K562 (cell line): ENCODE data around the gene TRIM14. TPM values are rescaled to one million over a fixed set of nuclear protein-coding genes. Genes with fewer than 3 reads are reported as not detected.

Source experiments
- ATAC-seq: fragments of 200-7000 bp; cut with Tn5 transposase; 3 replicates; pipeline ENCODE4 v1.9.1; 2020; ENCODE audit warnings: moderate library complexity
- BruUV-seq: library from RNA; stranded (reverse); fragments of 400-500 nt; replicated peaks from 2 replicates; lab custom pipeline; 2021; lab: Mats Ljungman, UMichigan
- CTCF ChIA-PET: fragments of 300-600 bp; formaldehyde crosslinking; extraction: SDS; loops from one replicate; lab custom pipeline; 2021; ENCODE audit warnings: low intra/inter-chr PET ratio; lab: Yijun Ruan, JAX
- POLR2A ChIA-PET: fragments of 300-600, 350-650 bp; sonication (Branson Sonifier 250); formaldehyde crosslinking; extraction: SDS; loops from one replicate; lab custom pipeline; 2021; ENCODE audit warnings: antibody characterized with exemption, inconsistent platforms; lab: Yijun Ruan, JAX
- DNase-seq, 4 experiments: peaks; one replicate each; pipeline versions ENCODE4 v3.0.0 to v3.0.0-alpha.2; 2011 to 2018; ENCODE audit warnings: low spot score in 3 of 4, mixed read lengths in 3 of 4; ENCODE audit errors: extremely low read depth in 1 of 4
- FAIRE-seq: peaks from 2 replicates; lab custom pipeline; 2011; peaks lifted over from hg19 to GRCh38; lab: Jason Lieb, UNC
- H2AFZ ChIP-seq: 2 replicates; pipeline ENCODE4 v1.6.0; 2011; ENCODE audit warnings: low read depth, low read length, control low read depth, inconsistent platforms
- H3K27ac ChIP-seq: fragments of 200-600 bp; 3 replicates; pipeline ENCODE4 v1.8.0; 2011; ENCODE audit warnings: low read depth, mild to moderate bottlenecking, control low read depth, inconsistent platforms, low read length, moderate library complexity, mixed read lengths; ENCODE audit errors: extremely low read depth
- H3K27me3 ChIP-seq, 2 experiments: fragments of 300-600 bp in 1 of 2; 2 replicates in 1 of 2; 3 replicates in 1 of 2; pipeline versions ENCODE4 v1.6.0 to v1.8.0; 2011; ENCODE audit warnings: inconsistent platforms in 2 of 2, low read length in 2 of 2, mild to moderate bottlenecking in 1 of 2, mixed read lengths in 1 of 2, moderate library complexity in 1 of 2; ENCODE audit not compliant: control insufficient read depth in 2 of 2, insufficient read depth in 2 of 2
- H3K36me3 ChIP-seq: fragments of 300-600 bp; 3 replicates; pipeline ENCODE4 v1.8.0; 2011; ENCODE audit warnings: mild to moderate bottlenecking, low read length, inconsistent platforms; ENCODE audit not compliant: control insufficient read depth, insufficient read depth
- H3K4me1 ChIP-seq, 2 experiments: fragments of 200-600 bp in 1 of 2; replicated peaks in 1 of 2; 2 replicates in 1 of 2; 3 replicates in 1 of 2; pipeline versions ENCODE4 v1.5.1 to v1.8.0; 2011; ENCODE audit warnings: inconsistent platforms in 2 of 2, low read length in 2 of 2, mild to moderate bottlenecking in 1 of 2, mixed read lengths in 1 of 2, moderate library complexity in 1 of 2; ENCODE audit not compliant: control insufficient read depth in 2 of 2, insufficient read depth in 2 of 2
- H3K4me2 ChIP-seq: 2 replicates; pipeline ENCODE4 v1.6.1; 2011; ENCODE audit warnings: low read length, control low read depth, inconsistent platforms, mixed read lengths; ENCODE audit not compliant: insufficient read depth
- H3K4me3 ChIP-seq: fragments of 200-600 bp; sonication (generic), shearing (Covaris generic); 2 replicates; pipeline ENCODE4 v1.5.1; 2016; ENCODE audit warnings: control low read depth, inconsistent platforms
- H3K79me2 ChIP-seq: fragments of 200-600 bp; 3 replicates; pipeline ENCODE4 v1.8.0; 2011; ENCODE audit warnings: low read length, inconsistent platforms; ENCODE audit not compliant: control insufficient read depth, insufficient read depth
- H3K9ac ChIP-seq, 2 experiments: 2 replicates each; pipeline versions ENCODE4 v1.6.0 to v1.6.1; 2011; ENCODE audit warnings: low read depth in 2 of 2, low read length in 2 of 2, control low read depth in 1 of 2, inconsistent platforms in 1 of 2, mild to moderate bottlenecking in 1 of 2, mixed read lengths in 1 of 2; ENCODE audit not compliant: insufficient read depth in 1 of 2
- H3K9me1 ChIP-seq: one replicate; pipeline ENCODE4 v1.6.0; 2011; ENCODE audit warnings: inconsistent platforms, mild to moderate bottlenecking, low read length, moderate library complexity; ENCODE audit not compliant: control insufficient read depth, insufficient read depth
- H3K9me3 ChIP-seq: replicated peaks from 2 replicates; pipeline ENCODE4 v1.5.1; 2011; ENCODE audit warnings: low read depth, low read length, inconsistent platforms; ENCODE audit not compliant: control insufficient read depth, insufficient read depth
- H4K20me1 ChIP-seq: replicated peaks from 2 replicates; pipeline ENCODE4 v1.6.1; 2011; ENCODE audit warnings: low read length, inconsistent platforms, mixed read lengths; ENCODE audit not compliant: control insufficient read depth, insufficient read depth
- C11orf30 ChIP-seq: fragments of 450-650 bp; IDR thresholded peaks from 2 replicates; pipeline ENCODE4 v1.6.1; 2016; ENCODE audit warnings: low read depth, mild to moderate bottlenecking
- CXXC5 ChIP-seq: fragments of 250-450 bp; sonication (Bioruptor Pico); IDR thresholded peaks from 2 replicates; pipeline ENCODE4 v1.8.0; 2022; ENCODE audit warnings: inconsistent platforms, mild to moderate bottlenecking, moderate library complexity
- EHMT2 ChIP-seq: fragments of 450-650 bp; IDR thresholded peaks from 2 replicates; pipeline ENCODE4 v1.6.1; 2018; ENCODE audit warnings: antibody characterized with exemption
- HSF4 ChIP-seq: fragments of 250-450 bp; sonication (Bioruptor Pico); IDR thresholded peaks from 2 replicates; pipeline ENCODE4 v2.1.2; 2022; ENCODE audit warnings: mild to moderate bottlenecking, moderate library complexity, borderline replicate concordance
- KAT2B ChIP-seq: IDR thresholded peaks from one replicate; pipeline ENCODE4 v1.6.1; 2012; ENCODE audit warnings: low read depth, mild to moderate bottlenecking, control low read depth, inconsistent platforms, low read length, moderate library complexity
- MAFG ChIP-seq: fragments of 450-650 bp; conservative IDR thresholded peaks from 2 replicates; pipeline ENCODE4 v1.6.1; 2016; ENCODE audit warnings: missing genetic modification characterization, missing compliant biosample characterization
- ZBTB49 ChIP-seq: sonication (generic); formaldehyde crosslinking; IDR thresholded peaks from 2 replicates; pipeline ENCODE4 v1.8.0; 2022; ENCODE audit warnings: missing genetic modification reagents, mild to moderate bottlenecking, borderline replicate concordance
- ZNF316 ChIP-seq: fragments of 450-650 bp; IDR thresholded peaks from 2 replicates; pipeline ENCODE4 v1.6.1; 2016
- in situ Hi-C: fragments of 300-500 bp; cut with MboI; formaldehyde crosslinking; loops from 4 replicates; pipeline ENCODE4 v1.15.0; 2018; ENCODE audit warnings: inconsistent platforms, mixed read lengths
- intact Hi-C: fragments of 100-400 bp; cut with micrococcal nuclease; formaldehyde crosslinking; loops from 2 replicates; pipeline ENCODE4 v1.14.2; 2022
- polyA plus RNA-seq, 8 experiments: library from polyadenylated mRNA; depleted of rRNA in 4 of 8; stranded (reverse) in 5 of 8; unstranded in 3 of 8; fragments of >200 nt; fragmentation: Nextera tagmentation in 2 of 8; fragmentation: Illumina TruSeq in 1 of 8; extraction: Ambion mirVana in 2 of 8; extraction: Trizol in 1 of 8; gene quantifications; 2 replicates each; pipeline versions ENCODE4 v1.2.1 to v1.2.3, GENCODE V29; 2011 to 2014; ENCODE audit warnings: inconsistent platforms in 1 of 8, missing spikeins in 1 of 8
- total RNA-seq, 7 experiments: library from RNA; depleted of rRNA in 6 of 7; stranded (reverse); fragments of >200 nt in 6 of 7; fragmentation: Illumina TruSeq in 2 of 7; extraction: Trizol in 2 of 7; gene quantifications; 2 replicates each; pipeline versions ENCODE4 v1.2.1 to v1.2.3, GENCODE V29; 2011 to 2021; ENCODE audit warnings: low replicate concordance in 1 of 7

Gene TRIM14
- total and polyA plus RNA-seq, 9 of the 15 experiments (the other 6 are each of a cell fraction or from before 2014, with no cell fraction given) = 7.6 to 41.0 (median 17.9) TPM

- Histone ChIP-seq H3K9me3 (no peaks in the 10 kb centered on the region), H2AFZ (no peak overlapping the region), H3K27ac (no peak overlapping the region), H3K36me3 (no peaks in the 10 kb centered on the region), H3K4me1 (peaks cover 0 to 3% of the 10 kb centered on the region in 2 experiments; a peak in 3 of 5 replicates), H3K4me3 (no peak overlapping the region)
- CTCF ChIA-PET = no interaction called here
- no TSS peak for BruUV-seq
- TF ChIP-seq KAT2B (no peak), MAFG (0 out of 2 replicates have a peak, but pooled peaks have one; percentile 34), C11orf30 (peak; percentile 66), ZBTB49 (no peak), HSF4 (no peak), ZNF316 (peak; percentile 82), EHMT2 (no peak), CXXC5 (CRISPR knock-in tag) (no peak)
- TF ChIP-seq, all 486 proteins: peak for 3
- Histone ChIP-seq H3K9me1 (no peaks in the 10 kb centered on the region), H4K20me1 (no peaks in the 10 kb centered on the region), H3K79me2 (no peaks in the 10 kb centered on the region), H3K4me2 (no peak overlapping the region), H3K9ac (no peak overlapping the region), H3K27me3 (no peaks in the 10 kb centered on the region)
- POLR2A ChIA-PET = no interaction called here
- in situ Hi-C loops = no loop called here
- no peak for FAIRE-seq
- ATAC-seq = no peak
- intact Hi-C loops = no loop called here
- DNase-seq = no peak
Observed at GRCh38 chr9:98031169-98031568, 87.9 kb downstream of the TRIM14 start.
